NB4 (cell line): ENCODE results near the gene CD44.

Experiments used
- DNase-seq: peaks from one replicate; pipeline ENCODE4 v3.0.0; 2010; ENCODE audit warnings: low read depth
- H3K4me3 ChIP-seq: one replicate; pipeline ENCODE4 v1.5.1; 2011; ENCODE audit warnings: mild to moderate bottlenecking, low read depth, low read length, moderate library complexity
- CTCF ChIP-seq: IDR thresholded peaks from one replicate; pipeline ENCODE4 v1.5.1; 2012; ENCODE audit warnings: low read depth, low read length
- MAX ChIP-seq: IDR thresholded peaks from 2 replicates; pipeline ENCODE4 v1.6.1; 2011; ENCODE audit warnings: low read depth, low read length
- MYC ChIP-seq: IDR thresholded peaks from 2 replicates; pipeline ENCODE4 v1.6.1; 2011; ENCODE audit warnings: low read depth, low read length
- POLR2A ChIP-seq: IDR thresholded peaks from 2 replicates; pipeline ENCODE4 v1.6.1; 2011; ENCODE audit warnings: mild to moderate bottlenecking; ENCODE audit not compliant: insufficient read length; ENCODE audit errors: extremely low read depth

Gene CD44

GRCh38 chr11:35214792-35215193 is 75.8 kb downstream of the CD44 start:
- H3K4me3 ChIP-seq = no peak overlapping the region
- no peak for DNase-seq
- TF ChIP-seq POLR2A = no peak
- TF ChIP-seq MYC = no peak
- no peak for TF ChIP-seq MAX

GRCh38 chr11:35215945-35216344 is 77.0 kb downstream of the CD44 start:
- DNase-seq = no peak
- no peak overlapping the region for H3K4me3 ChIP-seq
- TF ChIP-seq MYC = no peak
- no peak for TF ChIP-seq CTCF
- no peak for TF ChIP-seq POLR2A
- no peak for TF ChIP-seq MAX

- DNase-seq = no peak
- TF ChIP-seq MYC = no peak
- TF ChIP-seq POLR2A = no peak
- TF ChIP-seq MAX = no peak
- TF ChIP-seq CTCF = no peak
- H3K4me3 ChIP-seq = no peak overlapping the region
Observed at GRCh38 chr11:35216962-35217678, 78.1 kb downstream of the CD44 start.

GRCh38 chr11:35218956-35219355 is 80.0 kb downstream of the CD44 start:
- TF ChIP-seq POLR2A = no peak
- TF ChIP-seq CTCF = no peak
- TF ChIP-seq MYC = no peak
- no peak for TF ChIP-seq MAX
- no peak overlapping the region for H3K4me3 ChIP-seq
- DNase-seq = no peak

- no peak for DNase-seq
- no peak overlapping the region for H3K4me3 ChIP-seq
- TF ChIP-seq POLR2A (no peak), CTCF (no peak), MYC (no peak), MAX (no peak)
Observed at GRCh38 chr11:35223371-35223796, 84.4 kb downstream of the CD44 start.

- no peak for TF ChIP-seq MYC
- no peak for TF ChIP-seq MAX
- TF ChIP-seq CTCF = no peak
- no peak for TF ChIP-seq POLR2A
- H3K4me3 ChIP-seq = no peak overlapping the region
- no peak for DNase-seq
Observed at GRCh38 chr11:35223991-35224390, 85.0 kb downstream of the CD44 start.
